H1 (cell line): ENCODE results near the gene GPX5.

Source experiments
- CTCF ChIP-seq, 3 experiments: IDR thresholded peaks; 1 replicate in 2 of 3; 2 replicates in 1 of 3; pipeline versions ENCODE4 v1.5.1 to v1.6.1; 2011; ENCODE audit warnings: low read length in 3 of 3, mild to moderate bottlenecking in 3 of 3, inconsistent platforms in 2 of 3, low read depth in 1 of 3, moderate library complexity in 1 of 3; ENCODE audit not compliant: insufficient read depth in 1 of 3; ENCODE audit errors: control extremely low read depth in 1 of 3
- EGR1 ChIP-seq: IDR thresholded peaks from 2 replicates; pipeline ENCODE4 v1.6.1; 2011; ENCODE audit warnings: low read depth, low read length, borderline replicate concordance
- EP300 ChIP-seq, 2 experiments: IDR thresholded peaks; 1 replicate in 1 of 2; 2 replicates in 1 of 2; pipeline ENCODE4 v1.6.1; 2011 to 2012; ENCODE audit warnings: low read depth in 2 of 2, low read length in 2 of 2, mild to moderate bottlenecking in 2 of 2, borderline replicate concordance in 1 of 2, inconsistent platforms in 1 of 2, moderate library complexity in 1 of 2
- GTF2F1 ChIP-seq: IDR thresholded peaks from 2 replicates; pipeline ENCODE4 v1.6.1; 2012; ENCODE audit warnings: low read depth, low read length, improper control_type of control experiment, borderline replicate concordance
- POLR2A ChIP-seq, 2 experiments: IDR thresholded peaks; 1 replicate in 1 of 2; 2 replicates in 1 of 2; pipeline ENCODE4 v1.6.1; 2011; ENCODE audit warnings: low read depth in 2 of 2, low read length in 2 of 2, mild to moderate bottlenecking in 2 of 2; ENCODE audit errors: control extremely low read depth in 1 of 2
- SP2 ChIP-seq: IDR thresholded peaks from 2 replicates; pipeline ENCODE4 v1.6.1; 2012; ENCODE audit warnings: mild to moderate bottlenecking, low read length, inconsistent platforms
- SUZ12 ChIP-seq: fragments of 200-600 bp; sonication (generic); IDR thresholded peaks from 2 replicates; pipeline ENCODE4 v1.6.1; 2012; ENCODE audit warnings: mild to moderate bottlenecking, inconsistent platforms, low read length, moderate library complexity, mixed read lengths
- TBP ChIP-seq: IDR thresholded peaks from 2 replicates; pipeline ENCODE4 v1.6.1; 2011; ENCODE audit warnings: low read depth, low read length, improper control_type of control experiment
- ZNF274 ChIP-seq: IDR thresholded peaks from 2 replicates; pipeline ENCODE4 v1.7.0; 2012; ENCODE audit warnings: low read length, borderline replicate concordance; ENCODE audit errors: extremely low read depth

GRCh38 chr6:28506807-28507475, 18.7 kb upstream of the GPX5 start:
- no peak for TF ChIP-seq SUZ12
- no peak for TF ChIP-seq SP2
- no peak for TF ChIP-seq EGR1
- TF ChIP-seq EP300 (IDR thresholded peaks at IDR 0.05; ENCODE audit: borderline replicate concordance in 1 of 2, low read depth in 2 of 2, low read length in 2 of 2), result no peak
- TF ChIP-seq CTCF (IDR thresholded peaks at IDR 0.05; ENCODE audit: control extremely low read depth in 1 of 3, insufficient read depth in 1 of 3, low read depth in 1 of 3, low read length in 3 of 3), result no peak
- TF ChIP-seq GTF2F1, result no peak
- no peak for TF ChIP-seq POLR2A (IDR thresholded peaks at IDR 0.05; ENCODE audit: control extremely low read depth in 1 of 2, low read depth in 2 of 2, low read length in 2 of 2)
- TF ChIP-seq ZNF274, result no peak
- TF ChIP-seq TBP, result no peak
